Measurements from ENCODE around the gene ADAMTS16.

Gene ADAMTS16

DNA sequence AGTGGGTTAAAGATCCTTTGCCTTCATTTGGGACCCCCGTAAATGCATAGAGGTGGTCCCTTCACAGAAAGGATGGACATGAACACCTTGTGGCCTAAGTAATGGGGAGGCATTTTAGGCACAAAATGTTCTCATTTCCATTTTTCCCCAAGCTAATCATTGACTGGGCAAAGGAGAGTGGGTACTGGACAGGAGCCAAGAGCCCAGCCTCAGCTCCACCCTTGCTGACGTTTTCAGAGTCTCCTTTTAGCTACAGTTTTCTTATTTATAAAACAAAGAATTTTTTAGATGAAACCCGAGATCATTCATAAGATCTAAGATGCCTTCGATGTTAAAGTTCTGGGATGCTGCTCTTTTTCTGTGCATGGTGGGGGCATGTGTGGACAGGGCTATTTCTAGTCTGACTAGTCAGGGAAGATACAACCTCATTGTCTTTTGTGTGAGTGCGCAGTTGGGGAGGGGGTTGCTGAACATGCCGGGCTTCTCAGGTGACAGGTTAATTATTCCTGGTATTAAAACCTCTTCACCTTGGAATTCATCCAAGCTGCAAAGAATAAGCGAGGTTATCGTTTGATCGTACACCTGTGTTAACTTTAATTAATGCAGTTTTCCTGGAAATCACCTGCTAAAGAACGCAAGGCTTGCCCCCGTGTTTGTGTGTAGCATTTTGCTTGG, 48.4 kb downstream of the ADAMTS16 start:
- Histone ChIP-seq H3K27ac (ENCODE audit: low read length) (no peak overlapping the region), H3K27me3 (replicated peaks; ENCODE audit: insufficient read depth, low read length) (no peaks in the 10 kb centered on the region), H4K20me1 (ENCODE audit: insufficient read depth, low read length) (no peaks in the 10 kb centered on the region), H3K9me3 (replicated peaks; ENCODE audit: insufficient read depth, low read length) (no peaks in the 10 kb centered on the region), H3K79me2 (ENCODE audit: low read length) (no peaks in the 10 kb centered on the region), H2AFZ (ENCODE audit: low read length) (no peak overlapping the region), H3K9ac (ENCODE audit: low read length) (no peak overlapping the region), H3K36me3 (replicated peaks; ENCODE audit: insufficient read depth, low read length) (no peaks in the 10 kb centered on the region), H3F3A (ENCODE audit: insufficient read depth, low read length) (no peaks in the 10 kb centered on the region), H3K9me2 (replicated peaks; ENCODE audit: insufficient read depth, low read length) (no peaks in the 10 kb centered on the region), H3K4me2 (ENCODE audit: low read depth, low read length) (no peak overlapping the region), H3K4me1 (ENCODE audit: low read length) (no peaks in the 10 kb centered on the region), H3K4me3 (ENCODE audit: low read length) (no peak overlapping the region)
- TF ChIP-seq EZH2phosphoT487 (IDR thresholded peaks at IDR 0.05; ENCODE audit: low read length) = no peak
- no peak for TF ChIP-seq EZH2 (optimal IDR thresholded peaks at IDR 0.05; ENCODE audit: low read depth, low read length)
- TF ChIP-seq, protein P1, sequence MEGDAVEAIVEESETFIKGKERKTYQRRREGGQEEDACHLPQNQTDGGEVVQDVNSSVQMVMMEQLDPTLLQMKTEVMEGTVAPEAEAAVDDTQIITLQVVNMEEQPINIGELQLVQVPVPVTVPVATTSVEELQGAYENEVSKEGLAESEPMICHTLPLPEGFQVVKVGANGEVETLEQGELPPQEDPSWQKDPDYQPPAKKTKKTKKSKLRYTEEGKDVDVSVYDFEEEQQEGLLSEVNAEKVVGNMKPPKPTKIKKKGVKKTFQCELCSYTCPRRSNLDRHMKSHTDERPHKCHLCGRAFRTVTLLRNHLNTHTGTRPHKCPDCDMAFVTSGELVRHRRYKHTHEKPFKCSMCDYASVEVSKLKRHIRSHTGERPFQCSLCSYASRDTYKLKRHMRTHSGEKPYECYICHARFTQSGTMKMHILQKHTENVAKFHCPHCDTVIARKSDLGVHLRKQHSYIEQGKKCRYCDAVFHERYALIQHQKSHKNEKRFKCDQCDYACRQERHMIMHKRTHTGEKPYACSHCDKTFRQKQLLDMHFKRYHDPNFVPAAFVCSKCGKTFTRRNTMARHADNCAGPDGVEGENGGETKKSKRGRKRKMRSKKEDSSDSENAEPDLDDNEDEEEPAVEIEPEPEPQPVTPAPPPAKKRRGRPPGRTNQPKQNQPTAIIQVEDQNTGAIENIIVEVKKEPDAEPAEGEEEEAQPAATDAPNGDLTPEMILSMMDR (IDR thresholded peaks at IDR 0.05; ENCODE audit: low read length) = no peak
- DNase-seq = no peak

DNA sequence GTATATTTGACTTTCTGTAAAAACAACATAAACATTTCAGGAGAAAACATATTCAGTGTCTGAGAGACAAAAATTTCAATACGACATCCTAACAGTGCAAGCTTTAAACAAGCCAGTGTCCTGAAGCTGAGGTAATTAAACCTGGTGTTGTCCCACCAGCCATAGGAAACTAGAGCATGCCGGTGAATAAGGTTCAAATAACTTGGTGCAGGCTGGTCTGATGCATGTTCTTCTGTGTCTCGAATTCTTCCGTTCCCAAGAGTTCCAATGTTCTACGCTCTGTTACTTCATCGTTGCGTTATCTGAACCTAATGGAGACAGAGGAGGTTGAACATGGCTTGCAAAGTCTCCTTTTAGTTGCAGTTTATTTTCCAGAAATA, 48.9 kb downstream of the ADAMTS16 start:
- Histone ChIP-seq H2AFZ (ENCODE audit: low read length) (no peak overlapping the region), H4K20me1 (ENCODE audit: insufficient read depth, low read length) (no peaks in the 10 kb centered on the region), H3K79me2 (ENCODE audit: low read length) (no peaks in the 10 kb centered on the region), H3K9ac (ENCODE audit: low read length) (no peak overlapping the region), H3K36me3 (replicated peaks; ENCODE audit: insufficient read depth, low read length) (no peaks in the 10 kb centered on the region), H3K4me2 (ENCODE audit: low read depth, low read length) (no peak overlapping the region), H3K9me2 (replicated peaks; ENCODE audit: insufficient read depth, low read length) (no peaks in the 10 kb centered on the region), H3K27ac (ENCODE audit: low read length) (no peak overlapping the region), H3K4me3 (ENCODE audit: low read length) (no peak overlapping the region), H3K27me3 (replicated peaks; ENCODE audit: insufficient read depth, low read length) (no peaks in the 10 kb centered on the region), H3K9me3 (replicated peaks; ENCODE audit: insufficient read depth, low read length) (no peaks in the 10 kb centered on the region), H3F3A (ENCODE audit: insufficient read depth, low read length) (no peaks in the 10 kb centered on the region), H3K4me1 (ENCODE audit: low read length) (no peaks in the 10 kb centered on the region)
- DNase-seq = no peak
- no peak for TF ChIP-seq EZH2phosphoT487 (IDR thresholded peaks at IDR 0.05; ENCODE audit: low read length)

DNA sequence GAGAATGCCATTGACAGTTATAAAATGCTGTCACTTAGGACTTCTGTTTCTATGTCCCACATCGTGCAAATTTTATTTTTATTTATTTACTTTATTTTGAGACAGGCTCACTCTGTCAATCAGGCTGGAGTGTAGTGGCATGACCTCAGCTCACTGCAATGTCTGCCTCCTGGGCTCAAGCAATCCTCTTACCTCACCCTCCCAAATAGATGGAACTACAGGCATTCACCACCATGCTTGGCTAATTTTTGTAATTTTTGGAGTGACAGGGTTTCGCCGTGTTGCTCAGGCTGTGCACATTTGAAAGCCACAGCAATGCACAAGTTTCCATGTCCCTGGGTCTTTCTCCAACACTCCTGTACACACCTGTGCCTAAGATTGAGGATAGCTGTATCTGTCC, 51.8 kb downstream of the ADAMTS16 start:
- H3K36me3 ChIP-seq (replicated peaks; ENCODE audit: insufficient read depth, low read length) = no peaks in the 10 kb centered on the region
- H3K27me3 ChIP-seq (replicated peaks; ENCODE audit: insufficient read depth, low read length) = no peaks in the 10 kb centered on the region
- no peak for DNase-seq
- no peaks in the 10 kb centered on the region for H3F3A ChIP-seq (ENCODE audit: insufficient read depth, low read length)
- H3K4me3 ChIP-seq (ENCODE audit: low read length) = no peak overlapping the region
- no peaks in the 10 kb centered on the region for H4K20me1 ChIP-seq (ENCODE audit: insufficient read depth, low read length)
- H3K9me2 ChIP-seq (replicated peaks; ENCODE audit: insufficient read depth, low read length) = no peaks in the 10 kb centered on the region
- H3K9me3 ChIP-seq (replicated peaks; ENCODE audit: insufficient read depth, low read length) = no peaks in the 10 kb centered on the region
- H3K9ac ChIP-seq (ENCODE audit: low read length) = no peak overlapping the region
- no peak overlapping the region for H3K27ac ChIP-seq (ENCODE audit: low read length)
- no peaks in the 10 kb centered on the region for H3K4me1 ChIP-seq (ENCODE audit: low read length)
- H2AFZ ChIP-seq (ENCODE audit: low read length) = no peak overlapping the region
- H3K4me2 ChIP-seq (ENCODE audit: low read depth, low read length) = no peak overlapping the region
- TF ChIP-seq, protein P1 (IDR thresholded peaks at IDR 0.05; ENCODE audit: low read length) = no peak
- no peak for TF ChIP-seq EZH2 (optimal IDR thresholded peaks at IDR 0.05; ENCODE audit: low read depth, low read length)
- no peaks in the 10 kb centered on the region for H3K79me2 ChIP-seq (ENCODE audit: low read length)

DNA sequence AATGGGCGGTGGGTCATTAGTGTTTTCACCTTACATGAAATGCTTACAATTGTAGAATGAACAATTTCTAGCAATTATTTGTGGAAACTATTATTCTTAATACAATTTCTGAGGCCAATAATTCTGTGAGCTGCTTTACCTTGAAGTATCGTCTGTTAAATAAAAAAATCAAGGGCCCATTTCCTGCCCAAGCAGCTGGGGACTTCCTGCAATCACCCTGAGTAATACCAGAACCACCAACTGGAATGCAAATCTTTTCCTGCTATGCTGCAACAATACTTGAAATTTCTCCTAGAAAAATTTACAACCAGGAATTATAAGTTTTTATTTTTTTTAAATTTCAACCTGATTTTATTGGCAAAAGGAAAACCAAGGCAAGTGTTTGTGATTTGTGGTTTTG, 52.6 kb downstream of the ADAMTS16 start:
- no peak for DNase-seq
- no peaks in the 10 kb centered on the region for H4K20me1 ChIP-seq (ENCODE audit: insufficient read depth, low read length)

More for the DNA sequence above, 52.6 kb downstream of the ADAMTS16 start:
- Histone ChIP-seq H3K9me3 (replicated peaks; ENCODE audit: insufficient read depth, low read length) (no peaks in the 10 kb centered on the region), H2AFZ (ENCODE audit: low read length) (no peak overlapping the region), H3K27me3 (replicated peaks; ENCODE audit: insufficient read depth, low read length) (no peaks in the 10 kb centered on the region), H3K9me2 (replicated peaks; ENCODE audit: insufficient read depth, low read length) (no peaks in the 10 kb centered on the region), H3K4me3 (ENCODE audit: low read length) (no peak overlapping the region), H3K4me2 (ENCODE audit: low read depth, low read length) (no peak overlapping the region), H3K9ac (ENCODE audit: low read length) (no peak overlapping the region), H3K27ac (ENCODE audit: low read length) (no peak overlapping the region), H3K4me1 (ENCODE audit: low read length) (no peaks in the 10 kb centered on the region), H3K36me3 (replicated peaks; ENCODE audit: insufficient read depth, low read length) (no peaks in the 10 kb centered on the region), H3F3A (ENCODE audit: insufficient read depth, low read length) (no peaks in the 10 kb centered on the region), H3K79me2 (ENCODE audit: low read length) (no peaks in the 10 kb centered on the region)
- TF ChIP-seq, protein P1 (IDR thresholded peaks at IDR 0.05; ENCODE audit: low read length) = no peak
- TF ChIP-seq EZH2 (optimal IDR thresholded peaks at IDR 0.05; ENCODE audit: low read depth, low read length) (no peak), EZH2phosphoT487 (IDR thresholded peaks at IDR 0.05; ENCODE audit: low read length) (no peak)

All from MM.1S (cell line).